Hematopoietic multipotent progenitor cell treated with erythropoietin and hydrocortisone succinate and interleukin-3 and kit ligand, for 6 days (in vitro differentiated cells): ENCODE results near the gene DNM3.

Experiments used
- DNase-seq: peaks from one replicate; pipeline ENCODE4 v3.0.0-alpha.2; 2015

The DNM3 gene

DNA sequence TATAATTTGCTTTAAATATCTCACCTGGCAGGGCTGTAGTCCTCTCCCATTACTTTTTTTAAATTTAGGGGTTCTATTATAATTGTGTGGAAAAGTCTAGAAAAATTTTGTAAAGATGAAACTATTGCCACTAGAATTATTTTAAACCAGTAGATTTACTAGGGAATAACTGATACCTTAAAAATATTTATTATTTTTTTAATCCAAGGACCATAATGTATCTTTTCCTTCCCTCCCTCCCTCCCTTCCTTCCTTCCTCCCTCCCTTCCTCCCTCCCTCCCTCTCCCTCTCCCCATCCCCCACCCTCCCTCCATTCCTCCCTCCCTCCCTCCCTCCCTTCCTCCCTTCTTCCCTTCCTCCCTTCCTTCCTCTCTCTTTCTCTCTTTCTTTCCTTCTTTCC is 90.5 kb downstream of the DNM3 start:
- no peak for DNase-seq

- no peak for DNase-seq
Observed at GRCh38 chr1:171934664-171935063, 93.4 kb downstream of the DNM3 start.

GRCh38 chr1:171935086-171935485 is 93.8 kb downstream of the DNM3 start:
- DNase-seq = no peak

- no peak for DNase-seq
Observed at GRCh38 chr1:171935664-171936063, 94.4 kb downstream of the DNM3 start.

DNA sequence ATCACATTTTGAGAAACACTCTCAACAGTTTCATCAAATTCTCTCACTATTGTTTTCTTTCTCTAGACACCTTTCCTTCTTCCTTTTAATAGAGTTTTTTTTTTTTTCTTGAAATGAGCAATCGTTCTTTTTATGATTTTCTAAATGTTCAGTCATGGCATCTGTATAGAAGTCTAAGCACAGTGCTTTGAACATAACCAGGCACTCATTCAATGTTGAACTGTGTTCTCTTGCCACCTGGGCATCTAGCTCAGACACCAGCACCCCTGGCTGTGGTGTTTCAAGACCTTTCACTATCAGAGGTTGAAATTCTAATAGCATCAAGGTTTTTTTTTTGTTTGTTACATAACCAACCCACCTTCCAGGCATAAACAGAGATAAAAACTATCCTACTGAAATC is 96.6 kb downstream of the DNM3 start:
- no peak for DNase-seq

DNA sequence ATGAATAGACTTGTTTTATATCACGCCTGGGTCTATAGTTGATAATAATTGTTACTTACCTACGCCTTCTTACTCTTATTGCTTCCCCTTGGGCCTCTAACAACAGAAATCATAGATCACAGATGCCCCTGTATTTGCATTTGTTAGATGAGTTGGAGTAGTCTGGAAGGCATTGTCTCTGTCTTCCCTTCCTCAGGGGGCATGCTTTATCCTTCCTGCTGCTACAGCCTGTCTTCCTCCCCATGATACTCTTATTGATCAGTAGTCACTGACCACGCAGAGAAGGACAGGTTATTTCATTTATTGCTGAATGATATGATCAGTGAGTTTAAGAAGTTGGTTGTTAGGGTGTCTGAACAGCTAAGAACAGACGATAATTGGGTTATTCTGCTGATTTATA is 98.4 kb downstream of the DNM3 start:
- DNase-seq = no peak

DNA sequence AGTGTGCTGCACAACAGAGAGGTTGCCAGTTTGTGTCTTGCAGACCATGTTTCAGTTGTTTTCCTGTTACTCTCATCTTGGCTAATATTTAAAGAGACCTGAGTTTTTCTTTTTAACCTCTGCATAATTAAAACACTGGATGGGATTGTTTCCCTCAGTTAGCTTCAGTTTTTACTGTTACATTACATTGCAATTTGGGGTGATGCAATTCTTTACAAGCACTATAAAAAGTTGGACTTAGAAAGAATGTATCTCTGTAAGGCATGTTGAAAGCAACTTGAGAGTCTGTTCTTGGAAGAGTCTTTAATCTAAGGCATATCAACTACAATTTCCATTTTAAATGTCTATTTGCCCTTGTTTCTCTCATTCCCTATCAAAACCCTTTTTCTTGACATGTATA is 99.1 kb downstream of the DNM3 start:
- no peak for DNase-seq

DNA sequence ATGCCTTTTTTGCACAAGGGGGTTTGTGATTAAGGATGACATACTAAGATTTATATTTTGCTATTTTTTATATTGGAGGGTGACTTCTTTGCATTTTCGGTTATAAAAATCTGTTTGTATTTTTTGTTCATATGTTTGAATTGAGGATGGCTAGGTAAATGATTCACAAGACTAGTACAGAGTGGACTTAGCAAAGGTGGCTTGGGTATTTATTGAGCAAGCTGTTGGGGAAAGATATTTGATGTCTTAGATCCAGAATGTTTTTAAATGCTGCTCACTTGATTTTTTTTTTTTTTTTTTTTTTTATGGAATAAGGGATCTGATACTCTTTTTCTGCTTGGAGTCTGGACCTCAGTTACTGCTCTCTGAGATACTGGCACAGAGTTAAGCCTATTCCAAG is 100.6 kb downstream of the DNM3 start:
- DNase-seq = no peak

- DNase-seq = no peak
Observed at GRCh38 chr1:171943973-171944561, 102.8 kb downstream of the DNM3 start.

GRCh38 chr1:171948511-171948910 is 107.2 kb downstream of the DNM3 start:
- no peak for DNase-seq

- DNase-seq = no peak
Observed at GRCh38 chr1:171949316-171949715, 108.0 kb downstream of the DNM3 start.

DNA sequence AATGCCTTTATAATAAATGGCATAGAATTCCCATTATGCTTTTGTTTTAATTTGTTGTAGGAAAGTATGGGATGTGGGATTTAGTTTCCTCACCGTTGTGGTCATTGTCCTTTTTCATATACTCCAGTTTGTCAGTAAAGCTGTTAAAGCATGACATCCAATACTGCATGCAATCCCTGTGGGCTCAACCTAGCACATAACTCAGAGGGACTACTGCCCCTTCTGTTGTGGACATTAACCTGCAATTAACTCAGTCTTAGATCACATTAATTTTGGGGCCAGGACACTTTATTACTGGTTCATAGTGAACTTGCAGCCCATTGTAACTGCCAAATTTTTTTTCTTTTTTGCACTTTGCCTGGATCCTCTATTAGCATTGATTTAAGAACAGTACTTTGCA is 112.5 kb downstream of the DNM3 start:
- no peak for DNase-seq

DNA sequence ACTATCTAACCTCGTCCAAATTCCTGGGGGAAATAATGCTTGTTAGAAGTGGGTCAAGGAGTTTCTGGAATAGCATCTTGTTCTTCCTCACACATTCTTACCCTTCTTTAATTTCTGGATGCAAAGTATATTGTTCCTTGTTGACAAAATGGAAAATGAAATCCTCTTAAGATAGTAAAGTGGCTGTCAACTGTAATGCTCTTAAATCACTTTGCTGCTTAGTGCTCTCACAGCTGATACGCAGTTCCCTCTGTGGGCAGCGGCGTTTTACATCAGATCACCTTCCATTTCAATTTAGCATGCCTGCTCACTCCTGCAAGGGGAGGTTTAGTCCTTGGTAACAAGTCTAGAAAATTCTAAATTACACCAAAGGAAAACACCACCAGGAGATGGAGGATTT is 113.1 kb downstream of the DNM3 start:
- no peak for DNase-seq

- no peak for DNase-seq
Observed at GRCh38 chr1:171961861-171962260, 120.6 kb downstream of the DNM3 start.

- no peak for DNase-seq
Observed at GRCh38 chr1:171963762-171964161, 122.5 kb downstream of the DNM3 start.

GRCh38 chr1:171965777-171966176 is 124.5 kb downstream of the DNM3 start:
- no peak for DNase-seq

DNA sequence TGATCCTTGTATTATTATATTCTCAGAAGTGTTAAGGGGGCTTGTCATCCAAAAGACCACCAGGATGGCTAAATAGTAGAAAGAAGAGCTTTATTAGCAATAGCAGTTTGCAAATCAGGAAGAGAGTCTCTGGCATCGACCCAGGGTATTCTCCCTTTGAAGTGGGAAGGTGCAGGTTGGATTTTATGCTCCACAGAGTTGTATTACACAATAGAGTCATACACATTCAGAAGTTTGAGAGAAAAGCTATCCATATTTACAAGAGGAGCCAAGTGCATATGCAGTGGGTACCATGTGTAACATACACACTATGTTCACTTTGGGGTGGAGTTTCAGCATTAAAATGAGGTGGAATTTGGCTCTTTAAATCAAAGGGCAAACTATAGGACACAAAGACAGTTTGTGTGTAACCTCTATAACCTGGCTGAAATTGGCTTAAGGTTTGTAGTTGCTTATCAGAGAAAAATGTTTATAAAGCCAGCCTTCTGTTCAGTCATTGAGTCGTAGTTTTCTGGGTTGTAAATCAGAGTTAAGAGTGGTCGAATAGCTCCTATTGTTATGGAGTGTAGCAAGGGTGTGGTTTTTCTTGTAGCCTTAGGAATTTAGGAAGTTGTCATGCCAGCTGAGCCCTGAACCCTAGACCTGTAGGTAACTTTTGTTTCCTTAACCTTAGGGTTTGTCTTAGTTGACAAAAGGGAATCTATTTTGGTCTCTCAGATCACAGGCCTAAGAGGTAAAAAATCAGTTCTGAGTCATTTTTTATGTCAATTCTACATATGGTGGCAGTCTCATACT is 125.3 kb downstream of the DNM3 start:
- no peak for DNase-seq

GRCh38 chr1:171969226-171969625 is 127.9 kb downstream of the DNM3 start:
- DNase-seq = no peak

- DNase-seq = peak; percentile 70
Observed at GRCh38 chr1:171969813-171970212, 128.5 kb downstream of the DNM3 start.

- no peak for DNase-seq
Observed at GRCh38 chr1:171972846-171973245, 131.5 kb downstream of the DNM3 start.

GRCh38 chr1:171973421-171973820 is 132.1 kb downstream of the DNM3 start:
- no peak for DNase-seq

- DNase-seq = no peak
Observed at GRCh38 chr1:171981303-171981702, 140.0 kb downstream of the DNM3 start.

- DNase-seq = peak; percentile 69
Observed at GRCh38 chr1:171983584-171983983, 142.3 kb downstream of the DNM3 start.

- no peak for DNase-seq
Observed at GRCh38 chr1:171984262-171984661, 143.0 kb downstream of the DNM3 start.
